K562 treated with DMSO at 1 percent for 48 hours (cell line): Measurements from ENCODE around the gene AGGF1. TPM values are rescaled to one million over a fixed set of nuclear protein-coding genes. Genes with fewer than 3 reads are reported as not detected.

Source experiments
- total RNA-seq: library from RNA; unstranded; fragments of 300-600 nt; gene quantifications from 2 replicates; pipeline ENCODE4 v1.2.3, GENCODE V29; 2022; ENCODE audit warnings: low replicate concordance; ENCODE audit errors: extremely low read depth

Gene AGGF1, protein sequence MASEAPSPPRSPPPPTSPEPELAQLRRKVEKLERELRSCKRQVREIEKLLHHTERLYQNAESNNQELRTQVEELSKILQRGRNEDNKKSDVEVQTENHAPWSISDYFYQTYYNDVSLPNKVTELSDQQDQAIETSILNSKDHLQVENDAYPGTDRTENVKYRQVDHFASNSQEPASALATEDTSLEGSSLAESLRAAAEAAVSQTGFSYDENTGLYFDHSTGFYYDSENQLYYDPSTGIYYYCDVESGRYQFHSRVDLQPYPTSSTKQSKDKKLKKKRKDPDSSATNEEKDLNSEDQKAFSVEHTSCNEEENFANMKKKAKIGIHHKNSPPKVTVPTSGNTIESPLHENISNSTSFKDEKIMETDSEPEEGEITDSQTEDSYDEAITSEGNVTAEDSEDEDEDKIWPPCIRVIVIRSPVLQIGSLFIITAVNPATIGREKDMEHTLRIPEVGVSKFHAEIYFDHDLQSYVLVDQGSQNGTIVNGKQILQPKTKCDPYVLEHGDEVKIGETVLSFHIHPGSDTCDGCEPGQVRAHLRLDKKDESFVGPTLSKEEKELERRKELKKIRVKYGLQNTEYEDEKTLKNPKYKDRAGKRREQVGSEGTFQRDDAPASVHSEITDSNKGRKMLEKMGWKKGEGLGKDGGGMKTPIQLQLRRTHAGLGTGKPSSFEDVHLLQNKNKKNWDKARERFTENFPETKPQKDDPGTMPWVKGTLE
- not detected in 2 replicates for total RNA-seq

DNA sequence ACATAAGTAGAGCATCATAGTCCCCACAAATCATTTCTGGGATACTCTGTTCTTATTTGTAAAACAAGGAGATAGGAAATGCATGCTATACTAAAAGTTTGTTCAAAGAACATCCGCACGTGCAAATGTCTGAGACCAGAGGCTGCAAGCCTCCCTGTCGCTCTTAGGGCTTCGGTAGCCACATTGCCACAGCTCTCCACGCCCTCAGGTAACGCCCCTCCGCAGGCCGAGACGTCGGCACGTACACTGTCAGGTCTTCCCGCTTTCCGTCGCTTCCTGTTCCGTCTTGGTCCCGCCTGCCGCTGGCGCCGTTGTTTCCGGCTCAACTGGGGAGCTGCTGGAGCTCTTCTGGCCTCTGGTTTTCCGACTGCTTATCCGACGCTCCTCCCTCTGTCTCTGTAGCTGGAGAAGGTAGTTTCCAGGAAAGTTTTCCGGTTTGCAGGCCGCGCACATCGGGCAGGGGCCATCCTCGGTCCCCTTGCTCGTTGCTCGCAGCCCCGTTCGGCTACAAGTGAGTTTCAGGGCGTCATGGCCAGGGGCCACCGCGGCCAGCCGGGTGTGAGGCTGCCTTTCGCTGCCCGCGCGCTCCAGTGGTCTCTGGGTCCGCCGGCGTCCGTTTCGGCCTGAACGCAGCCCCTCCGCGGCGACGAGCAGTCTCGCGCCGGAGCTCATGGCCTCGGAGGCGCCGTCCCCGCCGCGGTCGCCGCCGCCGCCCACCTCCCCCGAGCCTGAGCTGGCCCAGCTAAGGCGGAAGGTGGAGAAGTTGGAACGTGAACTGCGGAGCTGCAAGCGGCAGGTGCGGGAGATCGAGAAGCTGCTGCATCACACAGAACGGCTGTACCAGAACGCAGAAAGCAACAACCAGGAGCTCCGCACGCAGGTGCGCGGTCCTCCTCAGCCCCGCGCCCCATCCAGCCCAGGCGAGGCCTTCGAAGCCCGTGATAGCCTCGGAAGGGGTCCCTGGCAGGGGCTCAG is at the start of gene AGGF1:
AGGF1 (plus strand) TSS at position 308 of the 975 bp plus-strand sequence; CDS start at position 671, 363 bp downstream.

DNA sequence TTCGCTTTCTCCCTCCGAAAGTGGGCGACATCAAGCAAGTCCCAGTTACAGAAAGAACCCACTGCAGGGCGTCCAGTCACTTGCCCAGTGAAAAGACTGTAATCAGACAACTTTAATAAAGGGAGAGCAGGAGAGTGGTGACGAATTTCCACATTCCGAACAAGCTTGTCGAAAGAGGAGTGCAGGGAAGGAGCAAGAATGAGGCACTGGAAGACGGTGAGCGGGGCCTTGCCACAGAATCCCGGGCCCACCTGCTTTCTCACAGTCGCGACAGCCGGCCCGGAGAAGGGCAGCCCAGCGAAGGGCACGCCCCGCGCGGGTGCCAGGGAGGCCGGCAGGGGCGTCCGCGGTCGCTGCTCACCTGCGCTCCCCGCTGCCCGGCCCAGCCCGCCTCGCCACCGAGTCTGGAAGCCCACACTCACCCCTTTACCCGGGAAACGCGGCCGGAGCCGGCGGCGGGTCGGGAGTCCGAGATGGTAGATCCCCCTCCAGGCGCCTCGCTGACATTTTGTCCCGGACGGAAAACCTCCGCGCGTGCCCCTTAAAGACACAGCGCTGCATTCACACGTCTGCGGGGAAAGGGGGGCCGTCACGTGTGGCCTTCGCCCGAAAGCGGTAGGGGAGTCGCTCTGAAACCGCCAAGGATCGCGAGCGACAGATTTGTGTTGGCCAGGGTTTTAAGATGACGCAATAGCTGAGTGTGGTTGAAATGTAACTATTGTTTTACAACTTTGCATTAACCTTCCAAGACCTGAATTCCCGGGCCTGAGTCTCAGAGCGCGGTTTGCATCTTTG is 56.7 kb downstream of the AGGF1 start, which contains the start of gene ZBED3:
ZBED3 (minus strand) TSS at position 597 of the 795 bp plus-strand sequence. CDS start 9,407 bp downstream, outside the sequence.

Other genes starting within 250 kb of the AGGF1 start
- gene F2RL1, start 211.4 kb upstream of the AGGF1 start, total RNA-seq, result not detected in 2 replicates
- not detected in 2 replicates for gene S100Z, start 180.4 kb upstream of the AGGF1 start, total RNA-seq
- not detected in 2 replicates for gene CRHBP, start 77.4 kb upstream of the AGGF1 start, total RNA-seq
- not detected in 2 replicates for gene ZBED3, start 56.9 kb downstream of the AGGF1 start, total RNA-seq
- not detected in 2 replicates for gene PDE8B, start 180.3 kb downstream of the AGGF1 start, total RNA-seq